A549 (cell line): ENCODE measurements around the gene WDFY2.

Source experiments
- EP300 ChIP-seq, 2 experiments: fragments of >200 bp; sonication (Bioruptor Twin); formaldehyde crosslinking; IDR thresholded peaks; 2 replicates in 1 of 2; 3 replicates in 1 of 2; pipeline ENCODE4 v1.6.1; 2016 to 2017
- HOXA7 ChIP-seq: fragments of 250-450 bp; sonication (Bioruptor Pico); IDR thresholded peaks from 2 replicates; pipeline ENCODE4 v1.5.0; 2020; ENCODE audit warnings: mild to moderate bottlenecking, moderate library complexity
- MAFK ChIP-seq: fragments of 450-650 bp; IDR thresholded peaks from 2 replicates; pipeline ENCODE4 v1.6.1; 2014; ENCODE audit not compliant: partially characterized antibody
- MYC ChIP-seq: IDR thresholded peaks from 2 replicates; pipeline ENCODE4 v1.6.1; 2012; ENCODE audit warnings: mild to moderate bottlenecking, inconsistent platforms, low read length, improper control_type of control experiment, borderline replicate concordance
- POLR2A ChIP-seq: IDR thresholded peaks from 2 replicates; pipeline ENCODE4 v1.6.1; 2012; ENCODE audit warnings: mild to moderate bottlenecking, low read length
- RAD21 ChIP-seq, 2 experiments: fragments of >200 bp in 1 of 2; sonication (Bioruptor Twin) in 1 of 2; formaldehyde crosslinking in 1 of 2; IDR thresholded peaks in 1 of 2; conservative IDR thresholded peaks in 1 of 2; 2 replicates in 1 of 2; 3 replicates in 1 of 2; pipeline ENCODE4 v1.6.1; 2012 to 2018; ENCODE audit warnings: inconsistent platforms in 1 of 2
- RNF2 ChIP-seq: fragments of 200-600 bp; sonication (generic); IDR thresholded peaks from 2 replicates; pipeline ENCODE4 v1.6.1; 2016; ENCODE audit warnings: low read depth, mild to moderate bottlenecking, antibody characterized with exemption, moderate library complexity, borderline replicate concordance
- TF ChIP-seq, protein P1 (sequence below): fragments of >200 bp; sonication (Bioruptor Twin); formaldehyde crosslinking; IDR thresholded peaks from 3 replicates; pipeline ENCODE4 v1.5.1; 2016
- TF ChIP-seq, protein P2 (sequence below): fragments of 200-600 bp; sonication (generic); IDR thresholded peaks from 2 replicates; pipeline ENCODE4 v1.6.1; 2016; ENCODE audit warnings: antibody characterized with exemption, mild to moderate bottlenecking, moderate library complexity

DNA sequence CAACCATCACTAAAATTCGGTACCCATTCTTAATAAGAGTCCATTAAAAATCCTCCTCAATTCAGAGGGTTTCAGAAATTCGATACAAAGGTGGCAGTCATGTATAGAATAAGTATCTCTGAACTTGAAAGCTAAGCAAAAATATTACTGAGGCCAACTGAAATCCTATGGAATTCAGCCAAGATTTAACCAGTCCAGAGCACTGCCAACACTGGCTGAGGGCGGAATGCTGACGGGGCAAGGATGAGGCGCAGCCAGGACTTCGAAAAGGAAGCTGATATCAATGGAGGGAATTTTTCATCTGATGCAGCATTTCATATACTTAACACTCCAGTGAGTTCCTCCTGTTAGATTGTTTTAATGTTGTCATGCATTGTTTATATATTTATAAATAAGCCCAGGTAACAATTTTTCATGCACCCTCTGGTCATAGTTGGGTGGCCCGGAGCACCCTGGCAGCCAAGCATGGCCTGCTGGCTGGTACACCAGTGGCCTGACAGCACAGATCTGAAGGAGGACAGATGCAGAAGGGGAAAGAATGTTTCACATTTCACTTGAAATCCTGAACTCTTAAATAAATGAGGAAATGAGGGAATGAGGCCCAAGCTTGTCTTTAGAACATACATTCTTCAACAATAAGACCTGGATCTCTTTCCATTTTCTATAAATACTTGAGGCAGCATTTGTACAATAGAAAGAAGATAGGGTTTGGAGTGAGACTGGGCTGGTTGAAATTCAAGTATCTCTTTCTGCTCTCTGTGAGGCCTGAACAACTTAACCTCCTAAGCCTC is 41.5 kb downstream of the WDFY2 start:
- TF ChIP-seq MAFK, result no peak
- TF ChIP-seq POLR2A, result no peak
- TF ChIP-seq MYC, result no peak
- TF ChIP-seq, protein P1, sequence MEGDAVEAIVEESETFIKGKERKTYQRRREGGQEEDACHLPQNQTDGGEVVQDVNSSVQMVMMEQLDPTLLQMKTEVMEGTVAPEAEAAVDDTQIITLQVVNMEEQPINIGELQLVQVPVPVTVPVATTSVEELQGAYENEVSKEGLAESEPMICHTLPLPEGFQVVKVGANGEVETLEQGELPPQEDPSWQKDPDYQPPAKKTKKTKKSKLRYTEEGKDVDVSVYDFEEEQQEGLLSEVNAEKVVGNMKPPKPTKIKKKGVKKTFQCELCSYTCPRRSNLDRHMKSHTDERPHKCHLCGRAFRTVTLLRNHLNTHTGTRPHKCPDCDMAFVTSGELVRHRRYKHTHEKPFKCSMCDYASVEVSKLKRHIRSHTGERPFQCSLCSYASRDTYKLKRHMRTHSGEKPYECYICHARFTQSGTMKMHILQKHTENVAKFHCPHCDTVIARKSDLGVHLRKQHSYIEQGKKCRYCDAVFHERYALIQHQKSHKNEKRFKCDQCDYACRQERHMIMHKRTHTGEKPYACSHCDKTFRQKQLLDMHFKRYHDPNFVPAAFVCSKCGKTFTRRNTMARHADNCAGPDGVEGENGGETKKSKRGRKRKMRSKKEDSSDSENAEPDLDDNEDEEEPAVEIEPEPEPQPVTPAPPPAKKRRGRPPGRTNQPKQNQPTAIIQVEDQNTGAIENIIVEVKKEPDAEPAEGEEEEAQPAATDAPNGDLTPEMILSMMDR, result no peak
- no peak for TF ChIP-seq RNF2
- TF ChIP-seq HOXA7 (CRISPR knock-in tag), result no peak
- no peak for TF ChIP-seq RAD21 (conservative IDR thresholded peaks at IDR 0.05 in 1 of 2, IDR thresholded peaks at IDR 0.05 in 1 of 2)
- TF ChIP-seq EP300 (IDR thresholded peaks at IDR 0.05), result no peak
- TF ChIP-seq, protein P2, sequence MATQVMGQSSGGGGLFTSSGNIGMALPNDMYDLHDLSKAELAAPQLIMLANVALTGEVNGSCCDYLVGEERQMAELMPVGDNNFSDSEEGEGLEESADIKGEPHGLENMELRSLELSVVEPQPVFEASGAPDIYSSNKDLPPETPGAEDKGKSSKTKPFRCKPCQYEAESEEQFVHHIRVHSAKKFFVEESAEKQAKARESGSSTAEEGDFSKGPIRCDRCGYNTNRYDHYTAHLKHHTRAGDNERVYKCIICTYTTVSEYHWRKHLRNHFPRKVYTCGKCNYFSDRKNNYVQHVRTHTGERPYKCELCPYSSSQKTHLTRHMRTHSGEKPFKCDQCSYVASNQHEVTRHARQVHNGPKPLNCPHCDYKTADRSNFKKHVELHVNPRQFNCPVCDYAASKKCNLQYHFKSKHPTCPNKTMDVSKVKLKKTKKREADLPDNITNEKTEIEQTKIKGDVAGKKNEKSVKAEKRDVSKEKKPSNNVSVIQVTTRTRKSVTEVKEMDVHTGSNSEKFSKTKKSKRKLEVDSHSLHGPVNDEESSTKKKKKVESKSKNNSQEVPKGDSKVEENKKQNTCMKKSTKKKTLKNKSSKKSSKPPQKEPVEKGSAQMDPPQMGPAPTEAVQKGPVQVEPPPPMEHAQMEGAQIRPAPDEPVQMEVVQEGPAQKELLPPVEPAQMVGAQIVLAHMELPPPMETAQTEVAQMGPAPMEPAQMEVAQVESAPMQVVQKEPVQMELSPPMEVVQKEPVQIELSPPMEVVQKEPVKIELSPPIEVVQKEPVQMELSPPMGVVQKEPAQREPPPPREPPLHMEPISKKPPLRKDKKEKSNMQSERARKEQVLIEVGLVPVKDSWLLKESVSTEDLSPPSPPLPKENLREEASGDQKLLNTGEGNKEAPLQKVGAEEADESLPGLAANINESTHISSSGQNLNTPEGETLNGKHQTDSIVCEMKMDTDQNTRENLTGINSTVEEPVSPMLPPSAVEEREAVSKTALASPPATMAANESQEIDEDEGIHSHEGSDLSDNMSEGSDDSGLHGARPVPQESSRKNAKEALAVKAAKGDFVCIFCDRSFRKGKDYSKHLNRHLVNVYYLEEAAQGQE, result no peak
